Measurements from ENCODE around the gene ZNF587B. TPM values are rescaled to one million over a fixed set of nuclear protein-coding genes. Genes with fewer than 3 reads are reported as not detected.

ZNF587B gene
- polyA plus RNA-seq, 2 of the 4 experiments (the other 2 are of a cell fraction) = 13.2 to 14.9 TPM

- FAIRE-seq (no peak), DNase-seq (ENCODE audit: low read depth in 1 of 2, low spot score in 1 of 2) (no peak), ATAC-seq (no peak)
- Histone ChIP-seq H3K9me3 (peaks cover 76% of the 10 kb centered on the region), H3K4me2 (no peak overlapping the region), H3K4me1 (no peaks in the 10 kb centered on the region), H3K27ac (no peak overlapping the region), H3K4me3 (no peak overlapping the region)
- TF ChIP-seq REST (IDR thresholded peaks at IDR 0.05) (no peak), PHF8 (IDR thresholded peaks at IDR 0.05; ENCODE audit: borderline replicate concordance, low read depth) (no peak), ESRRA (IDR thresholded peaks at IDR 0.05; ENCODE audit: borderline replicate concordance, low read length) (no peak), ZFP36 (IDR thresholded peaks at IDR 0.05; ENCODE audit: borderline replicate concordance, partially characterized antibody) (no peak), ZSCAN20 (CRISPR knock-in tag; IDR thresholded peaks at IDR 0.05) (no peak), FOSB (CRISPR knock-in tag; IDR thresholded peaks at IDR 0.05) (no peak), HOXB13 (CRISPR knock-in tag; IDR thresholded peaks at IDR 0.05; ENCODE audit: low read depth) (no peak), RCOR1 (IDR thresholded peaks at IDR 0.05; ENCODE audit: low read depth, low read length) (no peak), MAX (IDR thresholded peaks at IDR 0.05) (no peak), PBX3 (IDR thresholded peaks at IDR 0.05) (no peak), ZC3H11A (IDR thresholded peaks at IDR 0.05) (no peak), HMGXB4 (CRISPR knock-in tag; IDR thresholded peaks at IDR 0.05; ENCODE audit: borderline replicate concordance) (no peak), KDM1A (IDR thresholded peaks at IDR 0.05; ENCODE audit: low read depth) (no peak), CEBPB (IDR thresholded peaks at IDR 0.05) (no peak), ELK1 (IDR thresholded peaks at IDR 0.05; ENCODE audit: low read depth, low read length) (no peak), JUN (IDR thresholded peaks at IDR 0.05) (no peak)
- POLR2A ChIA-PET = no interaction called here
- WGBS (ENCODE audit: missing lambda C conversion rate) = 84% methylated on average over 3 of the region's 3 CpGs
- CTCF ChIA-PET = no interaction called here
These were observed 55.9 kb downstream of the ZNF587B start for GRCh38 chr19:57886046-57886445.

- no peak overlapping the region for H3K4me2 ChIP-seq
- ATAC-seq = no peak
- TF ChIP-seq TP53 (CRISPR knock-in tag; IDR thresholded peaks at IDR 0.05) = no peak
- TF ChIP-seq CHD4 (IDR thresholded peaks at IDR 0.05; ENCODE audit: borderline replicate concordance) = no peak
- no peak for TF ChIP-seq PHF8 (IDR thresholded peaks at IDR 0.05; ENCODE audit: borderline replicate concordance, low read depth)
- TF ChIP-seq HOXA7 (CRISPR knock-in tag; IDR thresholded peaks at IDR 0.05) = no peak
- TF ChIP-seq CHD2 (IDR thresholded peaks at IDR 0.05; ENCODE audit: low read length, partially characterized antibody) = no peak
- TF ChIP-seq CBX8 (IDR thresholded peaks at IDR 0.05) = no peak
- no peak for TF ChIP-seq SREBF2 (IDR thresholded peaks at IDR 0.05)
- no peak for TF ChIP-seq REST (IDR thresholded peaks at IDR 0.05)
- no peak for TF ChIP-seq GATA3 (IDR thresholded peaks at IDR 0.05; ENCODE audit: borderline replicate concordance)
- TF ChIP-seq ZC3H11A (IDR thresholded peaks at IDR 0.05) = no peak
These were observed 57.3 kb downstream of the ZNF587B start for GRCh38 chr19:57887195-57887941.

More at GRCh38 chr19:57887195-57887941, 57.3 kb downstream of the ZNF587B start:
- Histone ChIP-seq H3K4me1 (no peaks in the 10 kb centered on the region), H3K9me3 (peaks cover 82% of the 10 kb centered on the region), H3K4me3 (no peak overlapping the region), H3K27ac (no peak overlapping the region)
- ChIA-PET POLR2A (no interaction called here), CTCF (interaction anchor here (0.8 to 1.4 kb wide), 2 partner anchors 9 to 16 kb away, joined by 3 to 4 read pairs; no protein-coding TSS in a partner anchor)
- WGBS (ENCODE audit: missing lambda C conversion rate) = 59% methylated on average over 6 of the region's 6 CpGs
- no peak for DNase-seq (ENCODE audit: low read depth in 1 of 2, low spot score in 1 of 2)
- FAIRE-seq = peak; percentile 46

All from A549 (cell line).